Panc1 (cell line): ENCODE results near the gene TMOD4.

ENCODE experiments used
- CTCF ChIP-seq: fragments of 450-650 bp; IDR thresholded peaks from 2 replicates; pipeline ENCODE4 v1.5.1; 2017; ENCODE audit warnings: mild to moderate bottlenecking
- POLR2AphosphoS5 ChIP-seq: IDR thresholded peaks from 2 replicates; pipeline ENCODE4 v1.6.1; 2012; ENCODE audit warnings: mild to moderate bottlenecking, low read depth, low read length, moderate library complexity
- TCF7L2 ChIP-seq: IDR thresholded peaks from 2 replicates; pipeline ENCODE4 v1.6.1; 2011; ENCODE audit warnings: mild to moderate bottlenecking, low read depth, low read length, inconsistent platforms

GRCh38 chr1:151184211-151184610 lies 8.4 kb upstream of the TMOD4 start:
- TF ChIP-seq POLR2AphosphoS5: no peak
- no peak for TF ChIP-seq CTCF
- no peak for TF ChIP-seq TCF7L2
